Measurements from ENCODE around the gene DDX31.

The DDX31 gene

GRCh38 chr9:132632413-132633129 lies 37.2 kb downstream of the DDX31 start:
- DNase-seq: no peak

DNA sequence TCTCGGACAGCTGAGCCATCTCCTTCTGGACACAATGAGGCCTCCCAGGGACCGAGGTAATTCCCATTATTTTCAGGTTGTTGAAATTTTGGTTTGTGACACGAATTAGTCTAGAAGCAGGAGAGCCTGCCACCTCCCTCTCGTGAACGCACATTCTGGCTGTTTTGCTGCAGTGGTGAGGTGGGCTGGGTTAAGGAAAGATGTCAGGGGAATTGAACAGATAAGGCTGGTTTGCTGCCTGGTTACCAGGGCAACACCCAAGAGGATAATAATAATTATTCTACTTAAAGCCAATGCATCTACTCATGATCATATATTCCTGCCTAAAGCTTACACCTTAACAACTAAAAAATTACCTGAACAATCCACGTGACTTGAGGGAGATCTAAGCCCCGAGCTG lies 38.1 kb downstream of the DDX31 start:
- no peak for DNase-seq

DNA sequence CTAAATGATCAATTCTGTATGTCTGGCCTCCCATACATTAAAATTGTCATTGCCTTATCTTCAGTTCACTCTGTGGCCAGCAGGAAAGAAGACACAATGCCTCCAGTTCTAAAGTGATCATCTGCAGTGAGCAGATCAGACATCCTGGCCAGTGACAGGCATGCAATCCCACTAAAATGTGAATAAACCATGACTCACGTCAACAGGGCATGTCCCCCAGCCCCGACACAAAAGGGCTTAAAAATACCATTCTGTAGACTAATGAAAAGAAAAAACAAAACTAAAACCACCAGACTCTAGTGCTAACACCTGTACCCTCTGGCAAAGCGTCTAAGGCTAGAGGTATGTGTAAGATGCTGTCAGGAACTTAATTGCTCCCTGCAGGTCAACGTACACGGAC lies 38.5 kb downstream of the DDX31 start:
- DNase-seq: no peak

- no peak for DNase-seq
Observed at GRCh38 chr9:132630811-132631210, 39.0 kb downstream of the DDX31 start.

- DNase-seq: no peak
Observed at GRCh38 chr9:132630116-132630515, 39.7 kb downstream of the DDX31 start.

DNA sequence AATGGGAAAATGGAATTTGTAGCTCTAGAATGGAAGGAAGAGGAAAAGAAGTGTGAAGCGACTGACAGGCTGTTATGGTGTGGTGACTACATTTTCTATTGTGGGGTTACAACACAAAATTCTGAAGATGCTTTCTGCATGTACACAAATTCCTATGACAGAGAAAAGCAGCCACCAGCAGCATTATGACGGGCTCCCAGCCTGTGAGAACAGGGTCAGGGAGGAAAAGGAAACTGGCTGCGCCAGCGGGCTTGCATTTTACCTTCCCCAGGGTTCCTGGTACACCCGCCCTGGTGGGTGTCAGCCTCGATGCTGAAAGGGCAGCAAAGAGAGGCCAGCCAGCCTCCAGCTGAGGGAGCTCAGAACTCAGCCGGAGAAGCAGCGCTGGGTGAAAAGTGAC lies 41.0 kb downstream of the DDX31 start:
- no peak for DNase-seq

GRCh38 chr9:132627594-132627993 lies 42.2 kb downstream of the DDX31 start:
- DNase-seq: no peak

DNA sequence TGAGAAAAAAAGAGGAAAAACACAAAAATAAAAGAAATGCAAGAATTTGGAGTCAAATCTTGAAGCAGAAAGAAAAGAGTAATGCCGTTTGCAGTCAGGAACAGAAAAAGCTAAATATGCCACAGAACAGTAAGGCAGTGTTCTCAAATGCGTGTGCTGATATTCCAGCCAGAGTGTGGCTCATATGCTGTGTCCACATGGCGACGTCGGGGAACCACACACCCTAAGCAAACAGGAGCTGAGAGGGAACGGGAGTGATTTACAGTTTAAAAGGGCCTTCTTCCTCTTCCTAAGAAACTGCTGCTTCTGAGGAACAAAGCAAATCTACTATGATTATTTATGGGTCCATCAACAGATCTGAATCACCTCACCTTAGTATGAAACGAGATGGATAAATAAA lies 42.7 kb downstream of the DDX31 start:
- DNase-seq: no peak

DNA sequence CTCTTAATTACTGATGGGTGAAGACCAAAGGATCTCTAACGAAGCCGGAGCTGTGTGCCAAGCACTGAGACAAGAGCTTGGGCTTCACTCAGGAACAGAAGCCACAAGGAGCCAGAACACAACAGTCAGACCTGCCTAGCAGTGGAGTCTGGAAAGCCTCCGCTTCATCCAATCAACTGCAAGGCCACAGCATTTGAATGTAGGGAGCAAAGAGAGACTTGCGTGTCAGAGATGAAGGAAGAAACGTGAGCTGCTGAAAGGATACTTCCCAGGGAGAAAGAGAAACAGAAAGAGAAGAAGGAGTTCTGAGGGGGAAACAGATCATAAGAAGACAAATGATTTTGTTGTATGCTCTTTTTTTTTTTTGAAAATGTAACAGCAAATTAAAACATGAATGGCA lies 43.5 kb downstream of the DDX31 start:
- no peak for DNase-seq

GRCh38 chr9:132622159-132622558 lies 47.6 kb downstream of the DDX31 start:
- DNase-seq: no peak

GRCh38 chr9:132616725-132617124 lies 53.1 kb downstream of the DDX31 start:
- DNase-seq: no peak

DNA sequence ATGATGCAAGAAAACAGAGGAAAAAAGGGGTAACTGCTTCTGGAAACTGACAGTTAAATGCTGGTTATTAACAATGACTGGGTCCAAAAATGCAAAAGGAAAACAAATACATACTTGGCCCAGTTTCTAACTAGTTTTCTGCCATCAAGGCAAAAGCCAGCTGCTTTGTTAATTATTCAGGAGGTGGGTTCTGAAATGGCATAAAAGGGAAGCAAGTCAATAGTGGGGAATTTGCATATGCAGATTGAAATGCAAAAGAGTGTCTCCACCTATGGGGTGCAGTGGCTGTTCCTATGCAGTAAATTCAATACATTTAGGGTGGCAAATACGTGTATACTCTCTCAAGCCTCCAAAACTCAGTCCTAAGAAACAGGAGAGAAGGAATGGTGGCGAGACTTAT lies 54.0 kb downstream of the DDX31 start:
- no peak for DNase-seq

DNA sequence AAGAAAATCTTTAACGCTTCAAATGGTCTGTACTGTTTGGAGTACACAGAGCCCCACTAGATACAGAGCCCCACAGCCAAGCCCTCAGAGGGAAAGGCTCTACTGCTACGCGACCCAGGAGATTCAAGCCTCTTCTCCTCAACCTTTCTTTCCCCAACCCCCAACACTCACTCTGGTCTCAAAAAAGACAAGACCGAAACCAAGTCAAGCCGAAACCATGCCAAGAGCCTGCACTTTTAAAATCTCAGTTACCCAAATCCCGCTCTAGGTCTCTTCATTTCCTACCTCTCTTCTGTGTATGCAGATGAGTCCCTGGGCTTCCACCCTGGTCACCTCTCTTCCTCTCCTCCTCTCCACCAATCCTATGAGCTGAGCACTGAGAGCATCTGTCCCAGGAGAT lies 55.5 kb downstream of the DDX31 start:
- no peak for DNase-seq

DNA sequence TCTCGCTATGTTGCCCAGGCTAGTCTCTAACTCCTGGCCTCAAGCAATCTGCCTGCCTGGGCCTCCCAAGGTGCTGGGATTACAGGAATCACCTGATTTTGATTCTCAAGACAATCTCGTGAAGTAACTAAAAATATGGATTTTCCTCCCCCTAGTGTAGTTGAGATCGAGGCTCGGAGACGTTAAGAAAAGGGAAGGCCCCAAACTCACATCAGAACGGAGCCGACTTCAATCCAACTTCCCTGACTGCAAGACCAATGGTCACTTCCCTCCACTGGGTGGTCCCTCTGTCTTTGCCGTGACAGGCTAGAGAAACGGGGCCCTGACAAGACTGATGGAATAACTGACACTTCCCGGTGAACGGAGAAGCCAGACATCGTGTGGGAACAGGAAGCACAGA lies 59.1 kb downstream of the DDX31 start:
- no peak for DNase-seq

- DNase-seq: no peak
Observed at GRCh38 chr9:132609829-132610228, 60.0 kb downstream of the DDX31 start.

GRCh38 chr9:132609184-132609583 lies 60.6 kb downstream of the DDX31 start:
- no peak for DNase-seq

- DNase-seq: no peak
Observed at GRCh38 chr9:132606066-132606465, 63.7 kb downstream of the DDX31 start.

DNA sequence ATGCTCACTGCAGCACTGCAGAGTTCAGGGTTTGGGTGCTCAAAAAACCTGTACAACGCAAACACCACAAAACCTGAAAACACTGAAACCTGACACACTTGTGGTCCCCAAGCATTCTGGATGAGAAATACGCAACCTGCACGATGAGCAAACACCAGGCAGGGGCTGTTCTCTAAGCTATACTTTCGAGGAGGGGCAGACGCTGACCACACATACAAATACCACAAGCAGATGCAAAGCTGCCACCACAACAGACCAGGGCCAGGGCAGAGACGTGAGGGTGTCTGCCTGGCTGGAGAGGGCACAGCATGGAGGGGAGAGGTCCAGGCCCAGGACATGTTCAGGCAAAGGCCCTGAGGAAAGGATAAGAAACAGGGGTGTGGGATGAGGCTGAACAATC lies 64.4 kb downstream of the DDX31 start:
- DNase-seq: no peak

DNA sequence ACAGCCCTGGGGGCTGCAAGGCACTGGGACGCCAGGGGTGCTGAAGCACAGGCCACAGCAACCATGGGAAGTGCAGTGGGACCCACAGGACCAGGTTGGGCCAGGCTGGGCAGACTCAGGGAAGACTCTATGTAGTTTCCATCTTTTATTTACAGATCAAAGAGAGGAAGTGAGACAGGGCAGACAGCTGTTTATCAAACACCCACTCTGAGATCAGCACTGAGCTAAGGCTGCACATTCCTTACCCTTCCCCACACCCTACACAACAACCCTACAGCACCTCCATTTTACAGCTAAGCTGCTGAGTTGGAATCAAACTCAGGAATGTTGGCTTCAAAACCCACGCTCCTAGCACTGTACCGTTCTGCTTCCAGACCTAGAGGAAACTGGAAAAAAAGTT lies 67.6 kb downstream of the DDX31 start:
- DNase-seq: no peak

DNA sequence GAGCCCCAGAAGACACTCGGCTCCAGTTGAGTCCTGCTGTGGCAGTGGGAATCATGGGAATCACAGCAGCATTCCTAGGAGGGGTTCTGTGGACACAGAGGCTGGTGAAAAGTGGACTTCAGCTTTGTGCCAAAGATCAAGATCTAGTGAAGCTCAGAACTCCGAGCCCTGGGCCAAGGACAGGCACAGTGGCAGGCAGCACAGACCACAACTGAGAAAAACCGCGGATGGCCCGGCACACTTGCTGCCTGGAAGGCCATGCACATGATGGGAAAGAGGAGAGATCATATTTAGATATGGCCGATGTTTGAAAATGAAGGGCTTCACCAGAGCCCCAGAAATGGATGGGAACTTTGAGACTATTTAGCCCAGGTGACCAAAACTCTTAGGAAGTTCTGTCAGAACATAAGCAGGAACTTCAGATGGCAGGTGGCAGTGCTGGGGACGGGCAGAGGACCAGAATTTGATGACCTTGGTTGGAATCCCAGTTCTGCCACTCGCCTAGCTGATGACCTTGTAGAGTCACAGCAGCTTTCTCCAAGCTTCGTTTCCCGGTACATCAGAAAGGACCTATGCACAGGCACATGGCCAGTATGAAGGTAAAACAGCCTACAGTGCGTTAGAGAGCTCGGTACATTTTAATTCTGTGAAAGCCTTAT lies 69.3 kb downstream of the DDX31 start:
- DNase-seq: no peak

- DNase-seq: no peak
Observed at GRCh38 chr9:132597073-132597775, 72.6 kb downstream of the DDX31 start.

DNA sequence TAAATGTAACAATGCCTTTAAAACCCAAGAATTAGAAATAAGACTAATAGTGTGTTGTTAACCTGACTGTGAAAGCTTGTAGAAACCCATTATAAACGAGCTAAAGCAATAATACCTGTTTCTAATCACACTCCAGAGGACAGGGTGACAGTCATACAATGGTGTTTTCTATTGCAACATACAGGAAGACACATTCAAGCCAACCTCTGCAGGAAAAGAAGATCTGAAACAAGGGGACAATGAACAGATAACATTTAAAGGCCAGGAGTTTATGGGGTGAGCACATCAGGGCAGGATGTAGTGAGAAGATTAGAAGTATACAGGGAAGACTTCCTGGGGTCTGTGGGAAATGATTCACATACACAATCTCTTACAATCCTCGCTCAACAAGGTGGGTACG lies 73.6 kb downstream of the DDX31 start:
- no peak for DNase-seq

DNA sequence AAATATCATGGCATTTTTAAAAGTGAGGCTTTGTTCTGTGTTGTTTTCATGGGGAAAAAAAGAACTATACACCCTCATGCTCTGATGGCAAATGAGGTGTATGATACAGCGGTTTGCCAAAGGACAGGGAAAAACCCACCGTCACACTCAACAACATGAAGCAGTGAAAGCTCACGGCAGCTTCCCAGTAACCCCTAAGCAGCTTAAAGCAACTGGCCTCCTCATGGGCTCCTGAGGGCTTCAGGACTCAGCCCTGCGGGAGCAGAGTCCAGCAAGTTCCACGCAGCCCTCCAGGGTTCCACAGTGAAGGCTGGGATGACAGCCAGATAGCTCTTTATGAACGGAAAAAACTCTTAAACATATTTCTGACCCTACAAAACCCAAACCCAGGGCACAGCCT lies 74.5 kb downstream of the DDX31 start:
- no peak for DNase-seq

DNA sequence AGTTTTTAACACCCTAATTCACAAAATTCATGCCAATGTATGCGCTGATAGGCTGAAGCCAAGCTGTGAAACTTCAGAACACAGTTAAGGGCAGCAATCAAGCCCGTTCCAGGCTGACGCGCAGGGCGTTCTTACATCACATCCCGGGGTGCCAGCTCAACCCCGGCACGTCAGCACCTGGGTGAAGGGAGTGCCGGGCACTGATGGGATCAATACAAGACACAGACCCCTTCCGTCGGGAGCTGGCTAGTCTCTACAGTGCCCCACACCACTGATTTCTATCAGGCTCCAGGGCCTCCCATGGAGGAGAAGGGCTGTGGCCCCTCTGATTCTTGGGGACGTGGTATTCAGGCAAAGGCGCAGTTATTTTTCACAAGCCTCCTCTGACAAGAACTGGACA lies 75.4 kb downstream of the DDX31 start:
- no peak for DNase-seq
